HL-60 (cell line): ENCODE measurements around the gene BMP7.
"Not testable (repeated sequence)": the region's sequence is repeated elsewhere in the genome, so short reads cannot be mapped to it uniquely, and the experiment has no call there.

Source experiments
- DNase-seq, 2 experiments: peaks; one replicate each; pipeline ENCODE4 v3.0.0-alpha.2; 2010 to 2020; ENCODE audit warnings: low read depth in 1 of 2, low spot score in 1 of 2
- H3K27ac ChIP-seq: fragments of 250-450 bp; sonication (Bioruptor Pico); replicated peaks from 2 replicates; pipeline ENCODE4 v1.5.1; 2020; ENCODE audit warnings: mild to moderate bottlenecking, moderate library complexity
- H3K27me3 ChIP-seq: fragments of 250-450 bp; sonication (Bioruptor Pico); 2 replicates; pipeline ENCODE4 v1.5.1; 2021; ENCODE audit warnings: mild to moderate bottlenecking, moderate library complexity; ENCODE audit not compliant: insufficient read depth, poor library complexity, severe bottlenecking
- H3K4me3 ChIP-seq: replicated peaks from 2 replicates; pipeline ENCODE4 v1.5.1; 2011; ENCODE audit warnings: mild to moderate bottlenecking, control low read depth, low read length; ENCODE audit not compliant: insufficient read depth
- CTCF ChIP-seq: IDR thresholded peaks from one replicate; pipeline ENCODE4 v1.5.1; 2011; ENCODE audit warnings: low read length, control low read depth, inconsistent platforms; ENCODE audit not compliant: insufficient read depth
- GABPA ChIP-seq: IDR thresholded peaks from 2 replicates; pipeline ENCODE4 v1.6.1; 2012; ENCODE audit warnings: low read depth
- POLR2AphosphoS5 ChIP-seq: IDR thresholded peaks from 2 replicates; pipeline ENCODE4 v1.6.1; 2012; ENCODE audit warnings: low read depth
- SPI1 ChIP-seq: IDR thresholded peaks from 2 replicates; pipeline ENCODE4 v1.6.1; 2012; ENCODE audit warnings: low read depth, mild to moderate bottlenecking, borderline replicate concordance
- TF ChIP-seq, protein P1 (sequence below): IDR thresholded peaks from 2 replicates; pipeline ENCODE4 v1.6.1; 2012; ENCODE audit warnings: low read depth; ENCODE audit not compliant: insufficient replicate concordance

BMP7 gene

GRCh38 chr20:57265336-57265996 lies 975 bp downstream of the BMP7 start:
- TF ChIP-seq GABPA (no peak), CTCF (no peak), SPI1 (no peak), POLR2AphosphoS5 (no peak)
- TF ChIP-seq, protein P1, sequence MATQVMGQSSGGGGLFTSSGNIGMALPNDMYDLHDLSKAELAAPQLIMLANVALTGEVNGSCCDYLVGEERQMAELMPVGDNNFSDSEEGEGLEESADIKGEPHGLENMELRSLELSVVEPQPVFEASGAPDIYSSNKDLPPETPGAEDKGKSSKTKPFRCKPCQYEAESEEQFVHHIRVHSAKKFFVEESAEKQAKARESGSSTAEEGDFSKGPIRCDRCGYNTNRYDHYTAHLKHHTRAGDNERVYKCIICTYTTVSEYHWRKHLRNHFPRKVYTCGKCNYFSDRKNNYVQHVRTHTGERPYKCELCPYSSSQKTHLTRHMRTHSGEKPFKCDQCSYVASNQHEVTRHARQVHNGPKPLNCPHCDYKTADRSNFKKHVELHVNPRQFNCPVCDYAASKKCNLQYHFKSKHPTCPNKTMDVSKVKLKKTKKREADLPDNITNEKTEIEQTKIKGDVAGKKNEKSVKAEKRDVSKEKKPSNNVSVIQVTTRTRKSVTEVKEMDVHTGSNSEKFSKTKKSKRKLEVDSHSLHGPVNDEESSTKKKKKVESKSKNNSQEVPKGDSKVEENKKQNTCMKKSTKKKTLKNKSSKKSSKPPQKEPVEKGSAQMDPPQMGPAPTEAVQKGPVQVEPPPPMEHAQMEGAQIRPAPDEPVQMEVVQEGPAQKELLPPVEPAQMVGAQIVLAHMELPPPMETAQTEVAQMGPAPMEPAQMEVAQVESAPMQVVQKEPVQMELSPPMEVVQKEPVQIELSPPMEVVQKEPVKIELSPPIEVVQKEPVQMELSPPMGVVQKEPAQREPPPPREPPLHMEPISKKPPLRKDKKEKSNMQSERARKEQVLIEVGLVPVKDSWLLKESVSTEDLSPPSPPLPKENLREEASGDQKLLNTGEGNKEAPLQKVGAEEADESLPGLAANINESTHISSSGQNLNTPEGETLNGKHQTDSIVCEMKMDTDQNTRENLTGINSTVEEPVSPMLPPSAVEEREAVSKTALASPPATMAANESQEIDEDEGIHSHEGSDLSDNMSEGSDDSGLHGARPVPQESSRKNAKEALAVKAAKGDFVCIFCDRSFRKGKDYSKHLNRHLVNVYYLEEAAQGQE: no peak
- DNase-seq: no peak
- Histone ChIP-seq H3K27ac (no peak overlapping the region), H3K27me3 (peaks cover 67% of the 10 kb centered on the region), H3K4me3 (no peak overlapping the region)

DNA sequence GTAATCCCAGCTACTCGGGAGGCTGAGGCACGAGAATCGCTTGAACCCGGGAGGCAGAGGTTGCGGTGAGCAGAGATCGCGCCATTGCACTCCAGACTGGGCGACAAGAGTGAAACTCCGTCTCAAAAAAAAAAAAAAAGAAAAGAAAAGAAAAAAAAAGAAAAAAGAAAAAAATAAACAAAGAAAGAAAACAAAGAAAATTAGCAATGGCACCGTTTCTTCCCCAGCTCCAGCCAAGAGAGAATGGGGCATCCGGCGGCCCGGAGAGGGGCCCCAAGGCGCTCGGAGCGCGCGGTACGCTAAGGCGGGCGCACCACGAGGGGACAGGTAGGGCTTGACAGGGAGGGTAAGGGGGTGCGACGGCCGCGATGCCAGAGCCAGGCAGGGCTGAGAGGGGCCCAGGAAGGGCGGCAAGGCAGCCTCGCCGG lies 1.5 kb downstream of the BMP7 start:
- not testable (repeated sequence) for DNase-seq, H3K27ac ChIP-seq, H3K4me3 ChIP-seq
- peaks cover 72% of the 10 kb centered on the region for H3K27me3 ChIP-seq

DNA sequence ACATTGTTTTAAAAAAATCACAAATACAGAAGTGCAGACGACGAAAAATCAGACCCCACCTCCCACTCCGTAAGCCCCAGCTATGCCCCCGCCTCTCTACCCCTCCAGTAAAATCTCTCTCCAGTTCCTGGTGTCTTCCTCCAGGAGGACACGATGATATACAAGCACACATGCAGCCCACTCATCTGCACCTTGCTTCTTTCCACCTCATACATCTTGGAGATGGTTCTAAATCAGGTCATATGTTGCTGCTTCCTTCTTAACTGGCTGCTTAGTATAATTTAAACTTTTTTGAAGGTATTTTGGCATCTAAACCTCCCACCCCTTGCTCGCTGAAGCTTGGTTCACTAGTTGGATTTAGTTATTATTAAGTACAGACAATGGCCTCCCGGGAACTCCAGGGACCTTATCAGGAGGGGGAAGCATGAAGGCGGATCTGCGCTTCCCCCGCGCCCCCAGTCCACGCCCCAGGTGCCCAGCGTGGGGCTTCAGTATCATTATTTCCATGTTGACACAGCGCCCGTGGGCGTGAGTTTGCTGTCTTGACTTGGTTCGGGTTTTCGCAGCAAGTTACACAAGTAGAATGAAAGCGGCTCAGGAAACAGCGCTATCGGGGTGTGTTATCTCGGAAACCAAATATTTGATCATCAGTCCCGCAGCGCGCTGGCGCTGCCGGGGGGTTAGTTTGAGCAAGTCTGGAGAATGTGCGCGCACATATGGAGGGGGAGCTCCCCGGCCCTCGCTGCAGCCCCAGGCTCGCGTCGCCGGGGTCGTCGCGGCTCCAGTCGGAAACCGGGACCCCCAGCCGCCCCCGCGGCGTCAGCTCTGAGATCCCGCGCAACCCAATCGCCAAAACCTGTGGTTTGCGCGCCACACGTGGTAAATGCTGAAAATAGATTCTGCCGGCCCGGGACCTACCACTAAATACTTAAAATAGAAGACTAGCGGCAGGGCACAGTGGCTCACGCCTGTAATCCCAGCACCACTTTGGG lies 2.3 kb downstream of the BMP7 start:
- DNase-seq: no peak
- no peak overlapping the region for H3K27ac ChIP-seq
- H3K4me3 ChIP-seq: no peak overlapping the region
- TF ChIP-seq SPI1 (no peak), CTCF (no peak), POLR2AphosphoS5 (no peak), GABPA (no peak)
- TF ChIP-seq, protein P1: no peak
- peaks cover 75% of the 10 kb centered on the region for H3K27me3 ChIP-seq
